ENCODE measurements around the gene CASQ2.
"Not testable (repeated sequence)": the region's sequence is repeated elsewhere in the genome, so short reads cannot be mapped to it uniquely, and the experiment has no call there.

The CASQ2 gene

DNA sequence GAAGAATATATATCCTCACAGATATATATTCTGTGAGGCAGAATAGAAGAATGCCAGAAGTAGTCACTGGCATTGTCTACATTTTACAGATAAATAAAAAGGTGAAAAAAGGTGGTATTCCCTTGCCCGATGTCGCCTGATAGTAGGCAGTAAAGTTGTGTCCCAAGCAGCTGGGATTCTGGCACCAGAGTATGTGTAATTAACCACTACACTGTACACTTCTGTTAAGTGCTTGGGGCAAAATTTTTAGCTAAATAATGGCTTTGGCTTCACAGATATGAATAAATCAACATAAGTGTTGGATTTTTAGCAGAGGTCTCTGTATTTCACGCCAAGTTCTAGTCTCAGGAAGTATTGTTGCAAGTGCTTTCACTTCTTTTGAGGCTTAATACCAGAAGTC is 13.3 kb upstream of the CASQ2 start:
- TF ChIP-seq, protein P1, sequence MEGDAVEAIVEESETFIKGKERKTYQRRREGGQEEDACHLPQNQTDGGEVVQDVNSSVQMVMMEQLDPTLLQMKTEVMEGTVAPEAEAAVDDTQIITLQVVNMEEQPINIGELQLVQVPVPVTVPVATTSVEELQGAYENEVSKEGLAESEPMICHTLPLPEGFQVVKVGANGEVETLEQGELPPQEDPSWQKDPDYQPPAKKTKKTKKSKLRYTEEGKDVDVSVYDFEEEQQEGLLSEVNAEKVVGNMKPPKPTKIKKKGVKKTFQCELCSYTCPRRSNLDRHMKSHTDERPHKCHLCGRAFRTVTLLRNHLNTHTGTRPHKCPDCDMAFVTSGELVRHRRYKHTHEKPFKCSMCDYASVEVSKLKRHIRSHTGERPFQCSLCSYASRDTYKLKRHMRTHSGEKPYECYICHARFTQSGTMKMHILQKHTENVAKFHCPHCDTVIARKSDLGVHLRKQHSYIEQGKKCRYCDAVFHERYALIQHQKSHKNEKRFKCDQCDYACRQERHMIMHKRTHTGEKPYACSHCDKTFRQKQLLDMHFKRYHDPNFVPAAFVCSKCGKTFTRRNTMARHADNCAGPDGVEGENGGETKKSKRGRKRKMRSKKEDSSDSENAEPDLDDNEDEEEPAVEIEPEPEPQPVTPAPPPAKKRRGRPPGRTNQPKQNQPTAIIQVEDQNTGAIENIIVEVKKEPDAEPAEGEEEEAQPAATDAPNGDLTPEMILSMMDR (IDR thresholded peaks at IDR 0.05; ENCODE audit: borderline replicate concordance, insufficient read depth, low read depth, low read length), result no peak
- H3K4me3 ChIP-seq (ENCODE audit: low read depth, low read length), result no peak overlapping the region

DNA sequence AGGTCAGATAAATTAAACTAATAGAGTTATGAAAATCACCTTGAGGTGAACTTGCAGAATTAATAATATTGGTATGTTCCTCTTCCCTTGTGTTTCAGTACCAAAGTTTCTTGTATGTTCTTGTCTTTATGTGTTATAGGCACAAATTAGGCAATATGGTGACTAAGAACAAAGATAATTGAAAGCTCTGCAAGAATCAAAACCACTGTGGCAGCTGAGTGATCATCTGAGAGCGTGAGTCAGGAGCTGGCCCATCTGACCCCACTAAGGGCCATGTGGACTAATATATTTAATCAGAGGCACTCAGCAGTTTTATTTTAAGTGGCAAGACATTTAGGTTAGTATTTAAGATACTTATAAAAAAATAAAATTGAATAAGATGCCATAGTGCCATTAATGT is 12.8 kb upstream of the CASQ2 start:
- no peak overlapping the region for H3K4me3 ChIP-seq (ENCODE audit: low read depth, low read length)
- TF ChIP-seq, protein P1 (IDR thresholded peaks at IDR 0.05; ENCODE audit: borderline replicate concordance, insufficient read depth, low read depth, low read length), result no peak

DNA sequence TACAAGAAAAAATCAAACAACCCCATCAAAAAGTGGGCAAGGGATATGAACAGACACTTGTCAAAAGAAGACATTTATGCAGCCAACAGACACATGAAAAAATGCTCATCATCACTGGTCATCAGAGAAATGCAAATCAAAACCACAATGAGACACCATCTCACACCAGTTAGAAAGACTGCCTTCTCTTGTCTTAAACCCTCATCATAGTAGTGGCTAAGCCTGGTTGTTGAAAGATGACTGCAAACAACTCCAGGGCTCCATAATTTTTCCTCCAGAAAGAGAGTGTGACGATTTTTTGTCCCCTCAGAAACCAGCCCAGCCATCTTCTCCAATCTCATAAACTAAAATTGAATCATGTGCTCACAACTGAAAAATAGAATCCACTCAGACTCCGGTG is 12.1 kb upstream of the CASQ2 start:
- not testable (repeated sequence) for H3K4me3 ChIP-seq (ENCODE audit: low read depth, low read length)

DNA sequence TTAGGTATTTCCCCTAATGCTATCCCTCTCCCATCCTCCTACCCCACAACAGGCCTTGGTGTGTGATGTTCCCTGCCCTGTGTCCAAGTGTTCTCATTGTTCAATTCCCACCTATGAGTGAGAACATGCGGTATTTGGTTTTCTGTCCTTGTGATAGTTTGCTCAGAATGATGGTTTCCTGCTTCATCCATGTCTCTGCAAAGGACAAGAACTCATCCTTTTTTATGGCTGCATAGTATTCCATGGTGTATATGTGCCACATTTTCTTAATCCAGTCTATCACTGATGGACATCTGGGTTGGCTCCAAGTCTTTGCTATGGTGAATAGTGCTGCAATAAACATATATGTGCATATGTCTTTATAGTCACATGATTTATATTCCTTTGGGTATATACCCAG is 10.6 kb upstream of the CASQ2 start:
- H3K4me3 ChIP-seq (ENCODE audit: low read depth, low read length), result not testable (repeated sequence)

DNA sequence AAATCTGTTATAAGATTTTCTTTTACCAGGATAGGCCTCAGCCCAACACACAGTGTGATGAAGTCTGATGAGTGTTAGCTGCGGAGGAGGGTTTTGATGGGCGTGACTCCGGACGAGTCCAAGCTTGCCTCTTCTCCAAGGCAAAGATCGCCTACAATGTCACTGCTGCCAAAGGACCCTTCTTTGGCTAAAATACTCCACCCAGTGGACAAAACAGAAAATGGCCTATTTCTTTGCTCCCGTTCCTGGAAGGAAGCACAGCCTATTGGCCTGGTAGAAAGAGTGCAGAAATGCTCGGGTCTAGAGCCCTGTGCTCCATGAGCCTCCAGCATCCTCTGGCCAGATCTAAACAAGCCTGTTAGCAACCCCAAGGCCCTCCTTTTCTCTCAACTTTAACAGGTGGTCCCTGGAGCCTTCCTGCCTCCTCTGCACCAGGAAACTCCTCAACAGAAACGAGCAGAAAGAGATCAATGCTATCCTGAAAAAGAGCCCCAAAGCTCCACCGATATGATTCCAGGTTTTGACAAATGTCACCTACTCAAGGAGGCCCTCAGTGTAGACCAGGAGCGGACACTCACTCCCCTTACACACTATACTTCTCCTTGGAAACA is 3.4 kb upstream of the CASQ2 start:
- TF ChIP-seq, protein P1 (IDR thresholded peaks at IDR 0.05; ENCODE audit: borderline replicate concordance, insufficient read depth, low read depth, low read length), result peak; percentile 55
- H3K4me3 ChIP-seq (ENCODE audit: low read depth, low read length), result no peak overlapping the region

DNA sequence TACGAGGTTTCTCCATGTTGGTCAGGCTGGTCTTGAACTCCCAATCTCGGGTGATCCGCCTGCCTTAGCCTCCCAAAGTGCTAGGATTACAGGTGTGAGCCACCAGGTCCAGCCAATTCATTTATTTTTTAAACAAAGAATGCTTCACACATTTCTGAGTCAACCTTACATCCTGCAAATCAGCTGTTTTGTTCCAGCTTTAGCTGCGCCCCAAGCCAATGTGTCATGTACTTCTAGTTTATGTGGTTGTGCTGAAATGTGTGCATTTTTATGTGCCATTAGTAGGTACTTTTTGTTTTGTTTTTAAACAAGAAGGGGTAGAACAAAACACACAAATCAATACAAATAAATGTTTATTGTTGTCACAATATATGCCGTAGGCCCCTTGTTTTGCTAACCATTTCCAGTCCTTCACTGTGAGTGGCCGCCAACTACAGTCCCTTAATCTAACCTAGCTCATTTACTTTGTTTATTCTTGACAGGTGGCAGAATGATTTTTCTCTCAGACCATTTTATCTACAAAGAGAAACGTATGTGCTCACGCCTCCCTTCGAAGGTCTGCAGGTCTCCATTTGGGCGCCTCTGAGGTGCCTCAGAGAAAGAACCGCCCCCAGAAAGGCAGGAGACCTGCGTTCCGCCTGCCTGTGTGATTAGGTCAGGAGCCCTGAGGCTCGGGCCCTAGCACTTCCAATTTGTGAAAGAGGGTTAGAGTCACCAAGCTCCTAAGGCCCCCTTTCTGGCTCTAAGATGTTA is 2.8 kb upstream of the CASQ2 start:
- TF ChIP-seq, protein P1 (IDR thresholded peaks at IDR 0.05; ENCODE audit: borderline replicate concordance, insufficient read depth, low read depth, low read length), result no peak
- H3K4me3 ChIP-seq (ENCODE audit: low read depth, low read length), result no peak overlapping the region

DNA sequence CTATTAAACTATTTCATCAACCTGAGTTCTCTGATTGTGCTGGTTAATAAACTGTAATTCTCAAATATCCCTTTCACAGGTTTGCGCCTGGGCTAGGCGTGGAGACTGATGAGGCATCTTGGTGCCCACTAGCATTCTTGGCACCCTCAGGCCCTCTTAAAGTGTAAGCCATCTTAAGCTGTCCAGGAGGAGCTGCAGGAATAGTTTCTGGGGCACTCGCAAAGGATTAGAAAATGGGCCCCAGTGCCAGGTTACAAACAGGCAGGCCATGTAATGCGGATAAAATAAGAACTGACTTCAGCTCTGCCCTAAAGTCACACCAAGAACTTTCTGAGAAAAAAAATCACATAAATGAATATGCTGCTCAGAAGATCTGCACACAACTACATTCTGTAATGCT is 1.1 kb downstream of the CASQ2 start:
- TF ChIP-seq, protein P1 (IDR thresholded peaks at IDR 0.05; ENCODE audit: borderline replicate concordance, insufficient read depth, low read depth, low read length), result no peak
- no peak overlapping the region for H3K4me3 ChIP-seq (ENCODE audit: low read depth, low read length)

DNA sequence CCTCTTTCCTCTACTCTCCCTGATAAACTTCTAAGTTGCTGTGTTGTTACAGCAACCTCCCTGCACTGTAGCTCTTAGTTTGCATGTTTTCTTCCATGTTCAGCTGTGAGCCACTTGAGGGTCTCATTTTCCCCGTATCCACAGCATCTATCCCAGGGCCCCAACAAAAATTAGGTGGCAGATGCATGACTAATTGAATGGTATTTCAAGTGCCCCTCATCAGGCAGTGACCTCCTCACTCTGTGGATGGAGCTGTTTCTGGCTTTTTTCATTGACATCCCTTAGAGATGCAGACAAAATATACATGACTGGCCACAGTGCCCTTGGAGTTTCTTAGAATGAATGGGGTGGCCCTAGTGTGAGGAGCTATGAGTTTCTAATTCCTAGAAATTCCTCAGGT is 3.4 kb downstream of the CASQ2 start:
- TF ChIP-seq, protein P1 (IDR thresholded peaks at IDR 0.05; ENCODE audit: borderline replicate concordance, insufficient read depth, low read depth, low read length), result no peak
- no peak overlapping the region for H3K4me3 ChIP-seq (ENCODE audit: low read depth, low read length)

Data from GM12875 (cell line).